Endometrial microvascular endothelial cells (primary cell): Measurements from ENCODE around the gene MTFP1. TPM values are rescaled to one million over a fixed set of nuclear protein-coding genes. Genes with fewer than 3 reads are reported as not detected.
"Not testable (repeated sequence)": the region's sequence is repeated elsewhere in the genome, so short reads cannot be mapped to it uniquely, and the experiment has no call there.

Experiments used
- in situ Hi-C: cut with HindIII; loops from 2 replicates; pipeline ENCODE4 v1.10.0; 2017; ENCODE audit warnings: low sequenced_read_pairs, low pct_unique_long_range_greater_than_20kb; ENCODE audit errors: inconsistent ontology term
- total RNA-seq: library from RNA; depleted of rRNA; stranded (reverse); fragments of >200 nt; gene quantifications from one replicate; pipeline ENCODE4 v1.2.3, GENCODE V29; 2015; ENCODE audit errors: inconsistent ontology term

MTFP1 gene
- total RNA-seq, 1 donor from 2014 or later, result 86.3 TPM

DNA sequence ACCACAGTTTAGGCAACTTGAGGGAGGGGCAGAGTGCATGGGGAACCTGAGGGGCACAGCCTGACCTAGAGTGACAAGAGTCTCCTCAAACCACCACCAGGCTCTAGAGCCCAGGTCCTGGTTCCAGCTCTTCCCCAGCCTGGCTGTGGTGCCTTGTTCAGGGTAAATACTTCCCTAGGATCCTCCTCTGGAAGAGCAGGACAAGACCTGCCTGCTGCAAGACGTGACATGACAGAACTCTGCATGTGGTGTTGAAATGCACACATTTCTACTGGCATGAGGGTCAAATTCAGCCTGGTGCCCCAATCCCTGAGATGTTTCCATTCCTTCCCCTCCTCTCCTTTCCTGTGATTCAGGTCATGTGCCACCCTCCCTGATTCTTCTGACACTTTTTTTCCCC, 25.4 kb upstream of the MTFP1 start:
- in situ Hi-C loops, result no loop called here

DNA sequence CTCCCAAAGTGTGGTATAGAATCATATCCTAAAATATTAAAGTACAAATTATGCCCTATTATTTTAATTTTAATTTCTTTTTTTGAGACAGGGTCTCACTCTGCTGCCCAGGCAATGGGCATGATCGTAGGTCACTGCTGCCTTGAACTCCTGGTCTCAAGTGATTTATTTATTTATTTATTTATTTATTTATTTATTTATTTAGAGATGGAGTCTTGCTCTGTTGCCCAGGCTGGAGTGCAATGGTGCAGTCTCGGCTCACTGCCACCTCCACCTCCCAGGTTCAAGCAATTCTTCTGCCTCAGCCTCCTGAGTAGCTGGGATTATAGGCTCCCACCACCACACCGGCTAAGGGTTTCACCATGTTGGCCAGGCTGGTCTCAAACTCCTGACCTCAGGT, 24.5 kb upstream of the MTFP1 start:
- in situ Hi-C loops, result not testable (repeated sequence)

DNA sequence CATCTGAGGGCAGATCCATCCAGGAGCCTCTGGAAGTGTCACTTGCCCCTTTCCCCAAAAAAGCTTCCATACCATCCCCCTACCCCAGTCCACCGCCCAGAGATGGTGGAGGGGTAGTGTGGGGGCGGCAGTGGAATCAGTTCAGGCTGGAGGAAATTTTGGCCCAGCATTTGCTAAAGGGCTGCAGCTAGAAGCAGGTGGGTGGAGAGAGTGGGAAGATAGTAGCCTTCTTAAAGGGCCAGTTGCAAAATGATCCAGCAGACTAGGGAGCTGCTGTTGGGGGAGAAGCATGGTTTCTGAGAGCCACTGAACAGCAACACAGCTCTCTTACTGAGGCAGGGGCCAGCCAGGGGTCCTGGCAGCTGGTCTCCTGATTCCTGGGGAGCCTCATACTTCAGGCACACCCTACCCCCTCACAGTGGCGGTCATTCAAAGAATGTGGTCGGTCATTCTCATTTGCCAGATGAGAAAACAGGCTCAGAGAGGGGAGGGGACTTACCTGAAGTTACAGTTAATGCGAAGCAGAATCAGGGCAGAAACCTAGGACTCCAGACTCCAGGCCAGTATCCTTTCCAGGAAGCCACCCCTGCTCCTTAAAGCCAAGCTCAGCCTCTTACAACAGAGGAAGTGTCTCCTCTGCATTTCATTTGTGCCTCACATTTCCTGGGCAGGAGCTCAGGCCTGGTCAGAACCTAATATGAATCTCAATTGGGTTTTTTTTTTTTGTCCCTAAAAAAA, 23.4 kb upstream of the MTFP1 start:
- in situ Hi-C loops, result no loop called here

DNA sequence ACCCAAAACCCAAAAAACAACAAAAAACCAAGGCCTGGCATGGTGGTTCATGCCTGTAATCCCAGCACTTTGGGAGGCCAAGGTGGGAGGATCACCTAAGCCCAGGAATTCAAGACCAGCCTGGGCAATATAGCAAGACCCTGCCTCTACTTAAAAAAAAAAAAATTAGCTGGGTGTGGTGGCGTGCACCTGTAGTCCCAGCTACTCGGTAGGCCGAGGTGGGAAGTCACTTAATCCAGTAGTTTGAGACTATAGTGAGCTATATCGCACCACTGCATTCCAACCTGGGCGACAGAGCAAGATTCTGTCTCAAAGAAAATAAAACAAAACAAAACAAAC, 22.8 kb upstream of the MTFP1 start:
- in situ Hi-C loops, result not testable (repeated sequence)

DNA sequence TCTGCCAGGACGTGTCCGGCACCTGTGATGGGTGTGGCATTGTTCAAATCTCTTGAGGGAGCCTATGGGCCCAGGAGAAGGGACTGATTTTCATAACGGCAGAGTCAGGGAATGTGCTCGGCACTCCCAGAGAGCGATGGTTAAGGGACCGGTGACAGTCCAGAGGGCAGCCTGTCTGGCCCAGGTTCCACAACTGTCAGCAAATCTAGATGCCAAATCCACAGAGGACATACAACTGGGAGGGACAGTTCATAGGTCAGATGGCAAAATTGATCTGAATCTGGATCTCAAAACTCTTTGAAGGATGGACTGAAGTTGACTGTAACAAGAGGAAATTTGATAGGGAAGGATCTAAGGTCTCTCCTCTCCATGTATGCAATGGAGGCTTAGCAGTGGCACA, 21.3 kb upstream of the MTFP1 start:
- in situ Hi-C loops, result no loop called here

DNA sequence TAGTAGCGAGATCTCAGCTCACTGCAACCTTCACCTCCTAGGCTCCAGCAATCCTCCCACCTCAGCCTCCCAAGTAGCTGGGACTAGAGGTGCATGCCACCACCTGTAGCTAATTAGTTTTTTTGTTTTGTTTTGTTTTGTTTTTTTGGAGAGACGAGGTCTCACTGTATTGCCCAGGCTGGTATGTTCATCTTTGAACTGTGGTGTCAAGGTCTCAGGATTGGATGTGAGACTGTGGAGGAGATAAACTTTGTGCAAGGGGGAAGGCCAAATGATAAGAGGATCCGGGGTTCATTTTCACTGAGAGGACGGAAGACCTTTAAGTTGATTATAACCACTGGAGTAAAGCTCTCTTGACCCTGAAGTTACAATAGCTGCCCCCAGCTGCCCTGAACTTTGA, 19.8 kb upstream of the MTFP1 start:
- in situ Hi-C loops, result no loop called here

DNA sequence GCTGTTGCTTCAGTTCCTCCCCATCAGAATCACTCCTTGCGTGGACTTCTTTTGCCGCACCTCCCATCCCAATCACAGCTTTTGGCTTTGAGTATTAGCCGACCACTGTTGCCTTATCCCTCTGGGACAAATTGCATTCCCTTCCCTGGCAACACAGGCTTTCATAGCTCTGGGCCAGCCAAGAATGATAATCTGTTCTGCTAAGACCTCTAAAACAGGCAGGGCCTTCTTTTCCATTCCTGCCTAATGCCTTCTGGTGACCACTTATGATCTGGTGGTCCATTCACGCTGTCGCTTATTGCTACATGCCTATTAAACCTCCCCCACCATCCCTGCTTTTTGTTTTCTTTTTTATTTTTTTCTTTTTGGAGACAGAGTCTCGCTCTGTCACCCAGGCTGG, 19.2 kb upstream of the MTFP1 start:
- in situ Hi-C loops, result no loop called here

DNA sequence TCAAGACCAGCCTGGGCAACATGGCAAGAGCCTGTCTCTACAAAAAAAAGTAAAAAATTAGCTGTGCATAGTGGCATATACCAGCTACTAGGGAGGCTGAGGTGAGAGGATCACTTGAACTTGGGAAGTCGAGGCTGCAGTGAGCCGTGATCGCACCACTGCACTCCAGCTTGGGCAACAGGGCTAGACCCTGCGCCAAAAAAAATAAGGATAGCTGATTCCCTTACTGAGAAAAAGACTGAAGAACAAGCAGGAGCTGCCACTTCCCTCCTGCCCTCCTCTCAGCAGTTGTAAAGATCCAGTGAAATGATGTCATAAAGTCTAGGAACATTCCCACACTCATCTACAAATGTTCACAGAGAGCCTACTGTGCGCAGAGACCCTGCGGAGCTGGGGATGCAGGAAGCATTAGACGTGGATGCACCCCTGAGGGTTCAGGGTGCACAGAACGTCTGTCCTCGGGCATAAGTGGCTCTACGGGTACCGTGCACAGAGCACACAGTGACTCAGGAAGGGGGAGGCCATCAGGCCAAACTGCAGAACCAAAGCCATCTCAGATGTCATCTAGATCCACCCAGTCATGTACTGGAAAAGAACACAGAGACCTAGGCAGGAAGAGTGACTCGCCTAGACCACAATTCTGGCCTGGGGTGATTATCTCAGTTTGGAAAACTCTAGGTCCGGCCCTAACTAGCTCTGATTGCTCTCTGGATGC, 17.0 kb upstream of the MTFP1 start:
- in situ Hi-C loops, result no loop called here

DNA sequence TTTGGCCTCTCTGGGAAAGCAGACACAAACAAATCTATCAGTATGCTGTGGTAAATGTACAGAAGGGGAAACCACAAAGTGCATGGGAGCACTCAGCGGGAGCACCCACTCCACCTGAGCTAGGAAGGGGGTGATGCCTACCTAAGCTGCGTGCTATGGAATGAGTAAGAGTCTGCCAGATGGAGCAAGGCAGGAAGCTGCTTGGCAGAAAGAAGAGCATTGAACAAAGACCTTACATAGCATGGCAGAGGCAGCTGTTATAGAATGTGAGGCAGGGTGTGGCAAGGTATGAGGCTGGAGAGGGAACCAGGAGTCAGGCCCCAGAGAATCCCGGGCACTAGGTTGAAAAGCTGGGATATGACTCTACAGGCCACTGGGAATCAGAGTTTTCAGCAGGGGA, 13.8 kb upstream of the MTFP1 start:
- in situ Hi-C loops, result no loop called here

DNA sequence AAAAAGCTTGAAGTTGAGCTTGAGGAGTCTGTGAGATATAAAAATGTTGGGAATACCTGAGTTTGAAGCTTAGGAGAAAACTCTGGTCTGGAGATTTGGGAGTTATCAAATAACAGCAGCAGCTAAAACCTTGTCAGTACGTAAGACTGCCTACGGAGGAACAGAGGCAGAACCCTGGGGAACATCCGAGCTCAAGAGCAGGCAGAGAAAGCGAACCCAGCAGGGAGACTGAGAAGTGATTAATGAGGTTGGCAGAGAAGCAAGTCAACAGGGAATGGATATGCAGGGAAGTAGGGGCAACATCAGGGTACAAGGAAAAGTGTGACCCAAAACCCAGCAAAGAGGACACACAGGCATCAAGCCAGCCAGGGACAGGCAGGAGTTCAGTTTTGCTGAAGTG, 12.6 kb upstream of the MTFP1 start:
- in situ Hi-C loops, result no loop called here

DNA sequence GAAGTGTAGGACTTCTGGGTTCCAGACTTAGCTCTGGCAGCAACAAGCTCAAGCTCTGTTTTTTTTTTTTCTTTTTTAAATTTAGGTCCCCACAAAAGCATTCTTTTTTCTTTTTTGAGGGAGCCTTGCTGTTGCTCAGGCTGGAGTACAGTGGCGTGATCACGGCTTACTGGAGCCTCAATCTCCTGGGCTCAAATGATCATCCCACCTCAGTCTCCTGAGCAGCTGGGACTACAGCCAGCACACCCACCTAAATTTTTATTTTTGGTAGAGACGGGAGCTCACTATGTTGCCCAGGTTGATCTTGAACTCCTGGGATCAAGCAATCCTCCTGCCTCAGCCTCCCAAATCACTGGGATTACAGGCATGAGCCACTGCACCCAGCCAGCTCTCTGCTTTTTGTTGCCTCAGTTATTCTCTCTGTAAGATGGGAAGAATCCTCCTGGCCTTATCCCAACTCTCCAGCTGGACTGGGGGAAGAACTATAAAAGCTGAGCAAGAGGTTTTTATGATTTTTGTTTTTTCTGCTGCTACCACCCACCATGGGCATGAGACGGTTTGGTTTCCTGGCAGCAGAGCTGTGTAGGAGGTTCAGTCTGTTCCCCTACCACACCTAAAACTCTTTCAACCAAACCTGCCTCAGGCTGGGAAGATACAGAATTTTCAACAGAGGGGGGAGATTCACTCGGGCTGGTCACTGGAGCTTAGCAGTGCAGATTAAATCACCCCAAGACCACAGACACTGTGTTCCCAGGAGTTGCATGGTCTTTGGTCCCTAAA, 11.6 kb upstream of the MTFP1 start:
- in situ Hi-C loops, result no loop called here

DNA sequence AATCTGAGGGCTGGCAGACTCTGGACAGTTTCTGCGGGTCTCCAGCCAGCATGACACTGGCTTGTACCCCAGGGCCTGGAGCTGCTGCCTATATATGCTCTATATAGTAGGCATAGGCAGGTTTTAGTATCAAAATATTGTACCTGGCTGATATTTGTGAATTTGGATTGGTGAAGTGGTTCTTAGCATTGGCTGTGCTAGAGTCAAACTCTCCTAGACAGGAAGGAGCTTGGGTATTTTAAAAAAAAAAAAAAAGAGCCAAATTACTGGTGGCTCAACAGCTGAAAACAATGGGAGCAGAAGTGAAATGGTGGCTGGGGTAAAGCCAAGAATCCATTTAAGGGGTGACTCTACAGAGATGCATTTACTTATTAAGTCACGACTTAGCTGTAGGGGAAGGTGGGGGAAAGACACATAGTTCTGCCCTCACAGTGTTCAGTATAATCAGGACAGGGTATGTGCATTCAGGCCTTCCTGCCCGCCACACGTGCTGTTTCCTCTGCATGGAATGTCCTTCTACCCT, 11.0 kb upstream of the MTFP1 start:
- in situ Hi-C loops, result no loop called here

DNA sequence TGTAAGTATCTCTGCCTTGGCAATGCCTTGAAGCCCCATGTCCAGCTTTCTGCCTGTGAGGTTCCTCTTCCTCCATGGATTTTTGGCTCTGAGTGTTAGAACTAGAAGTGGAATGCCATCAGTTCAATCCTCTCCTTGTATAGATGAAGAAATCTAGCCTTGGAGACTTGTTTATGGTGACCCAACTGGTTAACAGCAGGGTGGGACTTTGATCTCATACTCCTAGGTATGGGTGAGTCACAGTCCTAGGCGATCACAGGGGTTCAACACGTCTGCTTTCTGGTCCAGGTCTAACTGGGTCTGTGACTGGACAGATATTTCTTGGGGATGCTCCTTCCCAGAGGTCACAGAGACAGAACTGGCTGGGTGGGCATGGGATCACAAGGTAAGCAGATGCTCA, 9.2 kb upstream of the MTFP1 start:
- in situ Hi-C loops, result no loop called here

DNA sequence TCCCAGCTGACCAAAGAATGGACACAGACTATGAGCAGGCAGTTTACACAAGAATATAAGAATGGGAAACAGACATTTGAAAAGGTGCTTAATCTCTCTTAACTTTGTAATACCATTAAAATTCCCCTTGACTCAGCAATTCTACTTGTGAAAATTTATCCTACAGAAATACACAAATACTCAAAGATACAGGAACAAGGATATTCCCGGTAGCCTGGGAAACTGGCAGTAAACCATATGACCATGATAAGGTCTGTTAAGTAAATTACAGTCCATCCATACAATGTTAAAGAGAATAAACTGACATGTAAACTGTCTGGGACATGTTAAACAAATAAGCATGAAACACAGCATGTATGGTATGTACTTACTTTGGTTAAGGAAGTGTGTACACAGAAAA, 8.7 kb upstream of the MTFP1 start:
- in situ Hi-C loops, result no loop called here

DNA sequence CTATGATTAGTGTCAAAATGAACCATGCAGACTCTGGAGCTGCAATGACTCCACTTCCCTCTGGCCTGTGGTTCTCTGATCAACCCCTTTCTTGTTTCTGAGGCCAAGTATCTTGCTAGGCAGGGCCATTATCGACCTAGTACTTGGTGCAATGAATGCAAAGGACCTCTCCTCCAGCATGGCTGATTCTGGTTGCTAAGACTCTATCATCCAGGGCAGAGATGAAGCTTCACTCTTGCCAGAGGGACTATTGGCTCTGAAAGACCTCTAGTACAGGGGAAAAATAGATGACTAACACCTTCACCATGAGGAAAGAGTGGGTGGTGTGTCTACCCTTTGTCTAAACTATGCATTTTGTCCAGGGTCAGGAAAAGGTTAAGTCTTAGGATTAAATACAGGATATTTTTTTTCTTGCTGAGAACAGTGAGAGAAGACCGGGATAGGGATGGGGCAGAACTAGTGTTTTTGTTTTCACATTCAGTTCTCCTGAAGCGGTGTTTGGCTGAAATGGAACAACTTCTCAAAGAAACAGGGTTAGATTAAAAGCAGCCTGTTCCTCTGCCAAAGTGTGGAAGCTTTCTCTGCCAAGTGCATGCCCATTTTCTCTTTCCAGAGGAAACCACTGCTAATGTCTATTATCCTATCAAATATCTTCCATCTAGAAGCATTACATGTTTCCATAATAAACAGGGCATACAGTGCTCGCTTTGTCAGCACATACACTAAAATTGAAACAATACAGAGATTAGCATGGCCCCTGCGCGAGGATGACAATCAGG, 5.0 kb upstream of the MTFP1 start:
- in situ Hi-C loops, result no loop called here

DNA sequence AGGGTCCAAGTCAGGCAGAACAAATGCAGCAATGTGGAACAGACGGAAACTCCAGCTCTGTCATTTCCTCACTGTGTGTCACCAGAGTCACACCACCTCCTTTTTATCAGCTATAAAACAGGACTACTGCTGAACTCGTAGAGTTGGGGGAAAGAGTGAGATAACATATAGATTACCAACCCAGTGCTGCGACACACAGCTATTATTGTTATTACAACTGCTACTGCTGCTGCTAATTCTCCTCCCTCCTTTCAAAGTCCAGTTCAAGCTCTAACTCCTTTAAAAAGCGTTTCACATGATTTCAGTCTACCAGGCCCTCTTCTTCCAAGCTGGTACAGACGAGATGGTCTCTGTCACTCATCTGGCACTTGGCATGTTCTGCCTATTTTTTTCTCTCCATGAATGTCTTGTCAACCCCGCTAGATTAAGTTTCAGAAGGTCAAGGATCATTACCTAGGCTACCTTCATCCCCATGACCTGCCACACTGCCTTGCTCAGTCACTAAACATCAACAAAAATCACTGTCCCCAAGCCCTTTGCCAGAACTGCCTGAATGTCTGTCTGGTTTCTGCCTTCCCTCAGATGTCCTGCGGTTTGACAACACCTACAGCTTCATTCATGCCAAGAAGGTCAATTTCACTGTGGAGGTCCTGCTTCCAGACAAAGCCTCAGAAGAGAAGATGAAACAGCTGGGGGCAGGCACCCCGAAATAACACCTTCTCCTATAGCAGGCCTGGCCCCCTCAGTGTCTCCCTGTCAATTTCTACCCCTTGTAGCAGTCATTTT, 3.7 kb upstream of the MTFP1 start:
- in situ Hi-C loops, result no loop called here

DNA sequence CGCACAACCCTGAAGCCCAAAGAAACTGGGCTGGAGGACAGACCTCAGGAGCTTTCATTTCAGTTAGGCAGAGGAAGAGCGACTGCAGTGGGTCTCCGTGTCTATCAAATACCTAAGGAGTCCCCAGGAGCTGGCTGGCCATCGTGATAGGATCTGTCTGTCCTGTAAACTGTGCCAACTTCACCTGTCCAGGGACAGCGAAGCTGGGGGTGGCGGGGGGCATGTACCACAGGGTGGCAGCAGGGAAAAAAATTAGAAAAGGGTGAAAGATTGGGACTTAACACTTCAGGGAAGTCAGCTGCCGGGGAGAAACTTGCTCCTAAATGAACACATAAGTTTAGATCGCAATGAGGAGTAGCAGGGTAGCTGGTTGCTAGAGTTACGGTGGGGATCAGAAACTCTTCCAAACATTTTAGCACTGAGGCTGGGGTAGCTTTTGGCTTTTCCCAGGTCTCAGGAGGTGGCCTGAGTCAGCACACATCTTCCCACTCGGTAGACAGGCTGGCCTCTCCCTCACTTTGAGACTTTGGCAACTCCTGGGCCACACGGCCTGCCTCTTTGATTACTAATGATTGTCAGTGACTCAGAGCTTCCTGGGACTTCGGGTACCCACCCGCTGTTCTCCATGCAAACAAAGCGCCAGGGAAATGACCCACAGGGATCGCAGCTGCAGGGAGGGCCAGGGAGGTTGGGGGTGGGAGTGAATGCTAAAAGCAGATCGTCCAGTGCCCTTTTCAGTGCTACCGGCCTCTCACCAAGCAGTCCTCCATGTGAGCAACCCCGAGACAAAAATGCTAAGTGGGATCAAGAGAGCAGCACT, 2.9 kb upstream of the MTFP1 start:
- in situ Hi-C loops, result no loop called here
